ENCODE results near the gene NPTX1.

Gene NPTX1

DNA sequence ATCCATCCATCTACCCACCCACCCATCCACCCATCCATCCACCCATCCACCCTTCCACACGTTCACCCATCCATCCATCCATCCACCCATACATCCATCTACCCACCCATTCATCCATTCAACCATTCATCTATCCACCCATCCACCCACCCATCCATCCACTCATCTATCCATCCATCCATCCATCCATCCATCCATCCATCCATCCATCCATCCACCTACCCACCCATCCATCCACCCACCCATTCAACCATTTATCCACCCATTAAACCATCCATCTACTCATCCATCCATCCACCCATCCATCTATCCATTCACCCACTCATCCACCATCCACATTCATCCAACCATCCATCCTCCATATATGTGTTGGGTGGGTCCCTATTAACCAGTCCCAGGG, 42.0 kb upstream of the NPTX1 start:
- H3K4me3 ChIP-seq (ENCODE audit: low read length): no peak overlapping the region
- DNase-seq (ENCODE audit: low read depth): no peak
- no peak for TF ChIP-seq CTCF (conservative IDR thresholded peaks at IDR 0.05; ENCODE audit: low read length)

DNA sequence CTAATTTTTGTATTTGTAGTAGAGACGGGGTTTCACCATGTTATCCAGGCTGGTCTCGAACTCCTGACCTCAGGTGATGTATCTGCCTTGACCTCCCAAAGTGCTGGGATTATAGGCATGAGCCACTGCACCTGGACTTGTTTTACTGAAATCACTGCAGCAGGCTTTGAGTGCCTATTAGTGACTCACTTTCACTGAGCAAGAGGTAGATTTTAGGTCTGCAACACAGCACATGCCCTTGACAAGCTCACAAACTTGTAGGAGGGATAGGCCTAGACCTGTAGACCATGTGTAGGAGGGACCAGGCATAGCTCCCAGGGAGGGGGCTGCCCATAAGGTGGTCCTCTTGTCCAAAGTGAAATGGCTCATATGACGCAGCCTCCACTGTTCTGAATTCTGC, 41.2 kb upstream of the NPTX1 start:
- TF ChIP-seq CTCF (conservative IDR thresholded peaks at IDR 0.05; ENCODE audit: low read length): no peak
- H3K4me3 ChIP-seq (ENCODE audit: low read length): no peak overlapping the region

GRCh38 chr17:80516171-80516932, 39.9 kb upstream of the NPTX1 start:
- no peak for TF ChIP-seq CTCF (conservative IDR thresholded peaks at IDR 0.05; ENCODE audit: low read length)
- H3K4me3 ChIP-seq (ENCODE audit: low read length): no peak overlapping the region
- DNase-seq (ENCODE audit: low read depth): no peak

More for the DNA sequence above, 41.2 kb upstream of the NPTX1 start:
- no peak for DNase-seq (ENCODE audit: low read depth)

- peak; percentile 34 for DNase-seq (ENCODE audit: low read depth)
- H3K4me3 ChIP-seq (ENCODE audit: low read length): no peak overlapping the region
- TF ChIP-seq CTCF (conservative IDR thresholded peaks at IDR 0.05; ENCODE audit: low read length): no peak
Observed at GRCh38 chr17:80513892-80514291, 37.5 kb upstream of the NPTX1 start.

DNA sequence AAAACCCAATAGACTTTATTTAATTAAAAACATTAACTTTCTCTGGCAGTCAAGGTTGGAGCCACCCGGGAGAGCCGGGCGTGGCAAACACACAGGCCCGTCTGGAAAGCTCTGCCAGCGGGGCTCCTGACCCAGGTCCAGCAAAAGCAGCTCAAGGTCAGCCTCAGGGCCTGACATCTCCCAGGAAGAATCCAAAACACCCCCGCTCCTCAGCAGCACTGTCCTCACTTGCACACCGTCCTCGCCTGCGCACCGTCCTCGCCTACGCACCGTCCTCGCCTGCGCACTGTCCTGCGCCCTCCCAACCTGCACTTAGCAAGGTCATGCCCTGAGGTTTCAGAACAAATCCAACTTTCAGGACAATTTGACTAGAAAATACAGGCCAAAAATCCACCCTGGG, 36.8 kb upstream of the NPTX1 start:
- DNase-seq (ENCODE audit: low read depth): no peak
- H3K4me3 ChIP-seq (ENCODE audit: low read length): no peak overlapping the region
- no peak for TF ChIP-seq CTCF (conservative IDR thresholded peaks at IDR 0.05; ENCODE audit: low read length)

DNA sequence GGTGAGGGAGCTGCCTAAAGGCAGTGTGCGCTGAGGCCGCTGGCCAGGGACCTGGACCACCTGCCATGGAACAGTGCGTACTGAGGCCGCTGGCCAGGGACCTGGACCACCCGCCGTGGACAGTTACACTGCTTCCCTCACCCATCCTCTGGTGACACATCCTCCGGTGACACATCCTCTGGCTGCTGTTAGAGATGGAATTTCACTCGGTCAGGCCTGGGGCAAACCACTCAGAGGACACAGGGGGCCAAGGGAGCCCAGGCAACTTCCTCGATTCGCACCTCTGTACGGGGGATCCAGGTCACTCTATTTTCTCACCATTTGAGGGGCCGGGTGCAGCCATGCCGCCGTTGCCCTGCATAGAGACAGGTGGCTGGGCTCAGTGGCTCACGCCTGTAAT, 35.8 kb upstream of the NPTX1 start:
- DNase-seq (ENCODE audit: low read depth): peak; percentile 57
- TF ChIP-seq CTCF (conservative IDR thresholded peaks at IDR 0.05; ENCODE audit: low read length): no peak
- H3K4me3 ChIP-seq (ENCODE audit: low read length): no peak overlapping the region
